HS-5 (cell line): ENCODE data around the gene SPATA31C2.
"Not testable (repeated sequence)": the region's sequence is repeated elsewhere in the genome, so short reads cannot be mapped to it uniquely, and the experiment has no call there.

Experiments used
- DNase-seq: peaks from one replicate; pipeline ENCODE4 v3.0.0-alpha.2; 2012; ENCODE audit warnings: low read depth

SPATA31C2 gene

GRCh38 chr9:88123413-88123812 is 14.9 kb downstream of the SPATA31C2 start:
- not testable (repeated sequence) for DNase-seq

GRCh38 chr9:88118121-88118520 is 20.2 kb downstream of the SPATA31C2 start:
- not testable (repeated sequence) for DNase-seq

GRCh38 chr9:88114968-88115612 is 23.2 kb downstream of the SPATA31C2 start:
- not testable (repeated sequence) for DNase-seq

- not testable (repeated sequence) for DNase-seq
Measured at GRCh38 chr9:88114283-88114967, 23.9 kb downstream of the SPATA31C2 start.

GRCh38 chr9:88113156-88114130 is 24.8 kb downstream of the SPATA31C2 start:
- DNase-seq: not testable (repeated sequence)

DNA sequence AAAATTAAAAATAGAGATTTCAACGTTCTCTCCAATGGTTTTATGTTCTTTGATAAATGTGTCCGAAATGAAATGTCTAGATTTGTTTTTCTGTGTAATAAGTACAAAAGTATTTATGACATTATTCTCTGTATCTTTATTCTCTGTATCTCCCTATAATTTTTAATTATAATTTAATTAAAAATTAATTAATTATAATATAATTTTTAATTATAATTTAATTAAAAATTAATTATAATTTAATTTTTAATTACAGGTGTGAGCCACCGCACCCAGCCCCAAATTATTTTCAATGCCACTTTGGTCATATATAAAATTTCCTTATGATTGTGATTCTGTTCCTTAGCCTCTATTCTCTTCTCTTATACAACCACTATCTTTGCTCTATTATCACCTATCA is 28.2 kb downstream of the SPATA31C2 start:
- DNase-seq: no peak

- DNase-seq: no peak
Measured at GRCh38 chr9:88108779-88109178, 29.5 kb downstream of the SPATA31C2 start.

- DNase-seq: peak; percentile 13
Measured at GRCh38 chr9:88106492-88106891, 31.8 kb downstream of the SPATA31C2 start.

GRCh38 chr9:88092797-88093331 is 45.4 kb downstream of the SPATA31C2 start:
- no peak for DNase-seq

- no peak for DNase-seq
Measured at GRCh38 chr9:88090151-88090581, 48.1 kb downstream of the SPATA31C2 start.

GRCh38 chr9:88087906-88088305 is 50.4 kb downstream of the SPATA31C2 start:
- no peak for DNase-seq

- DNase-seq: no peak
Measured at GRCh38 chr9:88085476-88085875, 52.8 kb downstream of the SPATA31C2 start.

GRCh38 chr9:88084357-88085183 is 53.7 kb downstream of the SPATA31C2 start:
- no peak for DNase-seq
